GM12878 (cell line): ENCODE data around the gene FADS3. TPM values are rescaled to one million over a fixed set of nuclear protein-coding genes. Genes with fewer than 3 reads are reported as not detected.

Source experiments
- ATF2 ChIP-seq: IDR thresholded peaks from 2 replicates; pipeline ENCODE4 v1.6.1; 2012; ENCODE audit warnings: low read length, inconsistent platforms
- BRCA1 ChIP-seq: IDR thresholded peaks from 2 replicates; pipeline ENCODE4 v1.6.1; 2011; ENCODE audit warnings: low read depth, low read length, improper control_type of control experiment
- CREM ChIP-seq: IDR thresholded peaks from 2 replicates; pipeline ENCODE4 v1.6.1; 2014; ENCODE audit warnings: antibody characterized with exemption, low read depth
- DPF2 ChIP-seq: fragments of 450-650 bp; IDR thresholded peaks from 2 replicates; pipeline ENCODE4 v1.6.1; 2017; ENCODE audit warnings: mild to moderate bottlenecking
- E4F1 ChIP-seq: fragments of 450-650 bp; IDR thresholded peaks from 2 replicates; pipeline ENCODE4 v1.6.1; 2018; ENCODE audit warnings: borderline replicate concordance, mild to moderate bottlenecking; ENCODE audit not compliant: partially characterized antibody
- EZH2 ChIP-seq: IDR thresholded peaks from 2 replicates; pipeline ENCODE4 v1.6.1; 2012; ENCODE audit warnings: low read depth, mild to moderate bottlenecking, control low read depth, inconsistent platforms, low read length, borderline replicate concordance; ENCODE audit not compliant: control insufficient read depth
- IKZF2 ChIP-seq, 2 experiments: fragments of 450-650 bp; IDR thresholded peaks; 2 replicates each; pipeline ENCODE4 v1.6.1; 2017; ENCODE audit warnings: mild to moderate bottlenecking in 2 of 2, moderate library complexity in 2 of 2
- KAT2A ChIP-seq: conservative IDR thresholded peaks from 2 replicates; pipeline ENCODE4 v1.6.1; 2011; ENCODE audit warnings: low read depth, low read length; ENCODE audit not compliant: control insufficient read depth
- KDM1A ChIP-seq: fragments of 200-600 bp; sonication (generic); IDR thresholded peaks from 2 replicates; pipeline ENCODE4 v1.6.1; 2016; ENCODE audit warnings: borderline replicate concordance
- KLF5 ChIP-seq: fragments of 450-650 bp; IDR thresholded peaks from 2 replicates; pipeline ENCODE4 v1.6.1; 2014; ENCODE audit warnings: mild to moderate bottlenecking; ENCODE audit not compliant: partially characterized antibody
- NBN ChIP-seq: fragments of 450-650 bp; IDR thresholded peaks from 2 replicates; pipeline ENCODE4 v1.6.1; 2016
- NR2C2 ChIP-seq: IDR thresholded peaks from 2 replicates; pipeline ENCODE4 v1.6.1; 2011; ENCODE audit warnings: borderline replicate concordance, low read depth; ENCODE audit not compliant: control insufficient read depth, insufficient read length
- POLR2AphosphoS2 ChIP-seq: IDR thresholded peaks from 2 replicates; pipeline ENCODE4 v1.6.1; 2011; ENCODE audit warnings: low read depth, mild to moderate bottlenecking, low read length, improper control_type of control experiment, moderate library complexity
- STAT1 ChIP-seq: fragments of 450-650 bp; conservative IDR thresholded peaks from 2 replicates; pipeline ENCODE4 v1.6.1; 2014; ENCODE audit warnings: antibody characterized with exemption, mild to moderate bottlenecking
- TAF1 ChIP-seq: IDR thresholded peaks from 2 replicates; pipeline ENCODE4 v1.6.1; 2011; ENCODE audit warnings: mild to moderate bottlenecking, low read depth, low read length, borderline replicate concordance
- TARDBP ChIP-seq: IDR thresholded peaks from 2 replicates; pipeline ENCODE4 v1.6.1; 2016; ENCODE audit warnings: borderline replicate concordance
- YY1 ChIP-seq: IDR thresholded peaks from 2 replicates; pipeline ENCODE4 v1.6.1; 2011; ENCODE audit warnings: low read depth, mild to moderate bottlenecking, low read length
- ZBTB33 ChIP-seq: fragments of 450-650 bp; IDR thresholded peaks from 2 replicates; pipeline ENCODE4 v1.6.1; 2017; ENCODE audit warnings: mild to moderate bottlenecking
- polyA plus RNA-seq, 11 experiments: library from polyadenylated mRNA; depleted of rRNA in 4 of 11; unstranded in 6 of 11; stranded (reverse) in 5 of 11; fragments of >200 nt; fragmentation: Nextera tagmentation in 4 of 11; fragmentation: Illumina TruSeq in 1 of 11; extraction: Ambion mirVana in 4 of 11; extraction: Trizol in 1 of 11; gene quantifications; 1 replicate in 1 of 11; 2 replicates in 10 of 11; pipeline versions ENCODE4 v1.2.1 to v1.2.3, GENCODE V29; 2011 to 2016; ENCODE audit warnings: inconsistent platforms in 2 of 11, missing spikeins in 2 of 11, low read depth in 1 of 11
- total RNA-seq, 4 experiments: library from RNA; depleted of rRNA in 3 of 4; stranded (reverse); fragments of >200 nt in 3 of 4; fragmentation: Illumina TruSeq in 1 of 4; extraction: Trizol in 1 of 4; gene quantifications; 2 replicates each; pipeline versions ENCODE4 v1.2.1 to v1.2.3, GENCODE V29; 2013 to 2021
- TF ChIP-seq, protein P1 (sequence below), 3 experiments: IDR thresholded peaks in 2 of 3; conservative IDR thresholded peaks in 1 of 3; 2 replicates each; pipeline ENCODE4 v1.5.1; 2011; ENCODE audit warnings: low read depth in 3 of 3, low read length in 3 of 3, mild to moderate bottlenecking in 3 of 3, control low read depth in 2 of 3, moderate library complexity in 2 of 3, inconsistent platforms in 1 of 3, mixed read lengths in 1 of 3; ENCODE audit not compliant: control insufficient read depth in 2 of 3, insufficient read depth in 1 of 3; ENCODE audit errors: extremely low read depth in 1 of 3
- TF ChIP-seq, protein P2 (sequence below): fragments of 450-650 bp; IDR thresholded peaks from 2 replicates; pipeline ENCODE4 v1.6.1; 2017; ENCODE audit warnings: antibody characterized with exemption, mild to moderate bottlenecking, moderate library complexity

Gene FADS3
- total and polyA plus RNA-seq, 10 of the 15 experiments (the other 5 are each of a cell fraction or from before 2014, with no cell fraction given) = 0.23 to 8.1 (median 4.2) TPM

GRCh38 chr11:61899146-61899841, 7.9 kb upstream of the FADS3 start (continued):
- TF ChIP-seq, protein P1, sequence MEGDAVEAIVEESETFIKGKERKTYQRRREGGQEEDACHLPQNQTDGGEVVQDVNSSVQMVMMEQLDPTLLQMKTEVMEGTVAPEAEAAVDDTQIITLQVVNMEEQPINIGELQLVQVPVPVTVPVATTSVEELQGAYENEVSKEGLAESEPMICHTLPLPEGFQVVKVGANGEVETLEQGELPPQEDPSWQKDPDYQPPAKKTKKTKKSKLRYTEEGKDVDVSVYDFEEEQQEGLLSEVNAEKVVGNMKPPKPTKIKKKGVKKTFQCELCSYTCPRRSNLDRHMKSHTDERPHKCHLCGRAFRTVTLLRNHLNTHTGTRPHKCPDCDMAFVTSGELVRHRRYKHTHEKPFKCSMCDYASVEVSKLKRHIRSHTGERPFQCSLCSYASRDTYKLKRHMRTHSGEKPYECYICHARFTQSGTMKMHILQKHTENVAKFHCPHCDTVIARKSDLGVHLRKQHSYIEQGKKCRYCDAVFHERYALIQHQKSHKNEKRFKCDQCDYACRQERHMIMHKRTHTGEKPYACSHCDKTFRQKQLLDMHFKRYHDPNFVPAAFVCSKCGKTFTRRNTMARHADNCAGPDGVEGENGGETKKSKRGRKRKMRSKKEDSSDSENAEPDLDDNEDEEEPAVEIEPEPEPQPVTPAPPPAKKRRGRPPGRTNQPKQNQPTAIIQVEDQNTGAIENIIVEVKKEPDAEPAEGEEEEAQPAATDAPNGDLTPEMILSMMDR (IDR thresholded peaks at IDR 0.05 in 2 of 3, conservative IDR thresholded peaks at IDR 0.05 in 1 of 3; ENCODE audit: control insufficient read depth in 2 of 3, extremely low read depth in 1 of 3, insufficient read depth in 1 of 3, low read depth in 3 of 3, low read length in 3 of 3) = peak; percentile 99 to 100 (median 99)
- TF ChIP-seq NBN = 0 out of 2 replicates have a peak, but pooled peaks have one; percentile 36
- no peak for TF ChIP-seq TAF1
- no peak for TF ChIP-seq KDM1A
- TF ChIP-seq STAT1 = no peak
- no peak for TF ChIP-seq NR2C2
- no peak for TF ChIP-seq EZH2
- TF ChIP-seq YY1 = peak; percentile 75; the same call in 1 of the 2 replicates
- no peak for TF ChIP-seq CREM
- no peak for TF ChIP-seq BRCA1
- TF ChIP-seq TARDBP = no peak
- no peak for TF ChIP-seq KAT2A
- TF ChIP-seq DPF2 = no peak
- no peak for TF ChIP-seq IKZF2 (IDR thresholded peaks at IDR 0.05)
- TF ChIP-seq KLF5 = no peak
- TF ChIP-seq E4F1 = no peak
- TF ChIP-seq, protein P2, sequence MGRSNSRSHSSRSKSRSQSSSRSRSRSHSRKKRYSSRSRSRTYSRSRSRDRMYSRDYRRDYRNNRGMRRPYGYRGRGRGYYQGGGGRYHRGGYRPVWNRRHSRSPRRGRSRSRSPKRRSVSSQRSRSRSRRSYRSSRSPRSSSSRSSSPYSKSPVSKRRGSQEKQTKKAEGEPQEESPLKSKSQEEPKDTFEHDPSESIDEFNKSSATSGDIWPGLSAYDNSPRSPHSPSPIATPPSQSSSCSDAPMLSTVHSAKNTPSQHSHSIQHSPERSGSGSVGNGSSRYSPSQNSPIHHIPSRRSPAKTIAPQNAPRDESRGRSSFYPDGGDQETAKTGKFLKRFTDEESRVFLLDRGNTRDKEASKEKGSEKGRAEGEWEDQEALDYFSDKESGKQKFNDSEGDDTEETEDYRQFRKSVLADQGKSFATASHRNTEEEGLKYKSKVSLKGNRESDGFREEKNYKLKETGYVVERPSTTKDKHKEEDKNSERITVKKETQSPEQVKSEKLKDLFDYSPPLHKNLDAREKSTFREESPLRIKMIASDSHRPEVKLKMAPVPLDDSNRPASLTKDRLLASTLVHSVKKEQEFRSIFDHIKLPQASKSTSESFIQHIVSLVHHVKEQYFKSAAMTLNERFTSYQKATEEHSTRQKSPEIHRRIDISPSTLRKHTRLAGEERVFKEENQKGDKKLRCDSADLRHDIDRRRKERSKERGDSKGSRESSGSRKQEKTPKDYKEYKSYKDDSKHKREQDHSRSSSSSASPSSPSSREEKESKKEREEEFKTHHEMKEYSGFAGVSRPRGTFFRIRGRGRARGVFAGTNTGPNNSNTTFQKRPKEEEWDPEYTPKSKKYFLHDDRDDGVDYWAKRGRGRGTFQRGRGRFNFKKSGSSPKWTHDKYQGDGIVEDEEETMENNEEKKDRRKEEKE = no peak
- TF ChIP-seq ZBTB33 = peak; percentile 78; the same call in 1 of the 2 replicates
- no peak for TF ChIP-seq POLR2AphosphoS2
- no peak for TF ChIP-seq ATF2
